ENCODE measurements around the gene OGN.

Gene OGN

DNA sequence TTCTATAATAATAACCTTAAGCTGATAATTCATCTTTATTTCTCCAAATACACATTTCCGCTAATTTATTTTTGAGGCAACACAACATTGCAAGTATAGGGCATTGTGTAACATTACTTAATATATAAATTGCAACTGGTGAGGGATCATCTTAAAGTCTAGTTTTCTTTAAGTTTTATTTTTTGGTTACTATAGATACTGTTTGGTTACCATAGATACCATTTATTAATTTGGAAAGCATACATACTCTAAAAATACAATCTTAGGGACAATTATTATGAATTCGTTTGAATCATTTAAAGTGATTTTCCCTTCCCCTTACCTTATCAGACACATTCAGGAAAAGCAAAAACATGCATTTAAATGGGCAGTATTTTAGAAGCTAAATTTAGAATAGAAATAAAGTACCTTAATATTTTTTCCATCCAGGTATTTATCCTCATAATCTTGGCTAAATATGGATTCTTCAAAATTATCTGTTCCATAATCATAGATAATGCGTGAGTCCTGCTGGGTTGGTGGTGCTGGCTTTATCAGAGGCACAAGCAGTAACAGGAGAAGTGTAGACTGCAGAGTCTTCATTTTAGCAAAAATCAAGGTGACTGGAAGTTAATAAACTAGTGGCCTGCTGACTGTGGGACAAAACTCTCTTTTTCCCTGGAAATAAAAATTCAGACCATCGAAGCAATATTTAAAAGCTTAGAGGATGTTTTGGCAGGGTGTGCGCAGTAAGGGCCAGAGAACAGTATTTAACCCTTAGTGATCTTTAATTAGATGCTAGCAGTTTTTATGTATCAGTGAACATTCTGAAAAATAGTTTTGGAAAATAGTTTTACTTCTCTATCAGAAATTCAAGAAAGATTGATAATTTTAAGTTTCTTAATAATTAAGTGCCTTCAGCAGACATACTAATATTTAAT lies 1.3 kb downstream of the OGN start:
- no peak for DNase-seq

DNA sequence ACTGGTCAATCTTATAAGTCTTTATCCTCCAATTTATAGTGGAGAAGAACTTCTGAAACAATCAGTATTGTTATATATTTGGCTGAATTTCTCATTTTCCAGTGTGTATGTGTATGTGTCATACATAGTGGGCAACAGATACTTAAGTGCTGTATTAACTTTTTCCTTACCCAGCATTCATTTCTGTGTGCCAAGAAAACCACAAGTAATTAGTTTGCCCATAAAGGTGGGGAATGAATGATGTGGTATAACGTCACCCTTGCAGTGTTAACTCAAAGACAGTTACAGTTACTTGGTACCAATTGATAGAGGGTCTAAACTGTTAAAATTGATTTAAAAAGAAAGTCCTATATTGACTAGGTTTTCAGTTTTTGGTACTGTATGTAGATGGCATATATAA lies 2.0 kb downstream of the OGN start:
- no peak for DNase-seq

DNA sequence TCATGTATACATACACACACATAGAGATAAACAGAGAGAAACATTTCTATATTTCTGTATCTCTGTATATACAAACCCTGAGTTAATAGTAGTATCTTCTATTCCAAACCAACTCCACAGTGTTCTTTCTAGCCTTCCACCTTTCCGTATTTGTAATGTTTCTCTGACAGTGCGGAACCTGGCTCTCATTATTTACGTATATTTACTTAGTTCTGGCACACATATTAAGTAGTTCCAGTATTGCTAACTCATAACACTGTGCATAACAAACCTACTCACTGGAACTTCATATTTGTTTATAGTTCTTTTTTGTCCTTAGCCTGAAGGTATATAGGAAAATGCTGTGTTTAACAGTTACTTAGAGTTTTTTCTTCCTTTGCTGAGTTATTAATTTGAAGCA lies 6.5 kb downstream of the OGN start:
- DNase-seq: no peak

DNA sequence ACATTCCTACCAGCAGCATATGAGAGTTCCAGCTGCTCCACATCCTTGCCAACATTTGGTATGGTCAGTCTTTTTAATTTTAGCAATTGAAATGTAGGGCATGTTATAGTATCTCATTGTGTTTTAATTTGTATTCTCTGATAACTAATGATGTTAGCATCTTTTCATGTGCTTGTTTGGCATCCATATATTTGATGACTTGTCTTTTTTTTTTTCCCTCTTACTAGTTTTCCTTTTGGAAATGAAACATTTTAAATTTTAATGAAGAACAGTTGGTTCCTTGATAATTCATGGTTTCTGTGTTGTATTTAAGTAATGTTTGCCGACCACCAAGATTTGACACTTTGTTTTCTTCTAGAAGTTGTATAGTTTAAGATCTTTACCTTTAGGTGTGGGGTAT lies 8.8 kb downstream of the OGN start:
- DNase-seq: no peak

DNA sequence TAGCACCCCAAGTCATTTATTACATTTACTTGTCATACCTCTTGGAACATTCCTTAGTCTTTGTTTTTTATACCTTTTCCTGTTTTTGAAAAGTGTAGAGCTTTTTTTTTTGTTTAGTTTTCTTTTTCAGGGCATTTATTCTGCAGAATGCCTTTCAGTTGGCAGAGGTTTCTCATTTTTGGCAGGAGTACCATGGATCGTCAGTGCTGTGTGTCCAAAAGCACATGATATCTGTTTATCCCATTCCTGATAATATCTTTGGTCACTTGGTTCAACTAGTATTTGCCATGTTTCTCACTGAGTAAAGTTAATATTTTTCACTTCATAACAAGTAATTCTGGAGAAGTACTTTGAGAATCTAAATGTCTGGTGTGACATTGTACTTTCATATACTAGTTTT lies 10.7 kb downstream of the OGN start:
- DNase-seq: no peak

DNA sequence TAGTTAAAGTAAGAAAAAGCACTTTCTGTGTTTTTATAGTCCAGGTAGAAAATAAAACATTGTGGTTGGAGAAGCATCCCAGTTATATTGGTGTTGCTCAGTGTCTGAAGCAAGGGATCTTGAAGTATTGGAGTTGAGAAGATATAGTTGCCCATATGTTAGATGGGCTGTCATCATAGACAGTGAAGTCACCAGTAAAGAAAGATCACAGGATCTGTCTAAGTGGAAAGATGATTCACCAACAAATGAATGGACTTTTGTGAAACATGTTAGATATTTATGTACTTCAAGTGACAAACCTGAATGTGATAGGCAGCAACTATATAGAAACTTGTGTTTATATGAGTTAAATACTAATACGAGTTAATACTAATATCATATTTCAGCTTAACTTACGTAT lies 11.7 kb downstream of the OGN start:
- DNase-seq: no peak

DNA sequence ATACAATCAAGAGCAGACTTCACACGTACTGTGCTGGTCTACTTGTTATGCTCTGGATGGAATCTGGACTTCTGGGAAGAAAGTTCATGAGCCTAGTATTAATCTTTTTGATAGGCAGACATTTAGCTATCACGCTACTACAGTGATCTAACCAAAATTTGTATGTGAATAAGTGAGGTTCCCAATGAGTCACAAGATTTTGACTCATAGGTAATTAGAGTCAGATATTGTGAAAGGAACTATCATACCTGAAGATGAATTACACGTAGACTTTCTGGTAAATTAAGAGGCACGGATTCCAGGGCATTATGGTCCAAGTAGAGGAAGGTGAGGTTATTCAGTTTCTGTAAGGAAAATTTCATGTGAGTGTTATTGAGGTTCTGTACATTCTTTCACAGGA lies 18.4 kb downstream of the OGN start:
- DNase-seq: no peak

DNA sequence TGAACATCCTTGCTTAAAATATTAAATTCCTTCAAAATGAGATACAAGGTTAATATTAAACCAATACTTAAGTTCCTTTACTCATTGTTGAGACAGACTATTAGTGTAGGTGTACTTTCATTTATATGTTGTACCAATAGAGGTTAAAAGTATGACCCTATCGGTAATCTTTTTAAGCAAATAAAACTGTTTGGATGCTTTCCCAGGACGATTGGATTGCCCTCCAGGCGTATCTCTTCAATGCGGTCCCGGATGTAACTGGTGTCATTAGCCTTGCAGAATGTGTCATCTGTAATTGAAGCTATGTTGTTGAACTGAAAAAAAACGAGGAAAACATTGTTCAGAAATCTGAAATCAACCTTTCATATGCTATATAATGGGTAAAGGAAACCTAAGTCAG lies 18.9 kb downstream of the OGN start:
- DNase-seq: peak; percentile 43

DNA sequence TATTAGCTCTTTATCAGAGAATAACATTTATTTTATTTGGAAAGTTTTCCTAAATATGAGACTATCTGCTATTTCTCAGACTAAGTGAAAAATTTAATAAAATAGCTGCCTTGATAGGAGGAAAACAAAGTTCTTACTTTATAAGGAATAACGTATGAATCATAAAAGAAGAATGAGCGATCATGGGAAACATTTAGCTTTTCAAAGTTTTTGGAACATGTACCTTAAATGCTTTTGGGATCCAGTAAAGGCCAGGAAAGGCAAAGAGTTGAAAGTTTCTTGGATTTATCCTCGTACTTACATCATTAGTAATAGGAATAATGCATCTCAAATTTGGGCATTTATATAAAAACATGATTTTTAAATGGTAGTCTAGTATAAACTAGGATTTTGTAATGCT lies 19.4 kb downstream of the OGN start:
- no peak for DNase-seq

DNA sequence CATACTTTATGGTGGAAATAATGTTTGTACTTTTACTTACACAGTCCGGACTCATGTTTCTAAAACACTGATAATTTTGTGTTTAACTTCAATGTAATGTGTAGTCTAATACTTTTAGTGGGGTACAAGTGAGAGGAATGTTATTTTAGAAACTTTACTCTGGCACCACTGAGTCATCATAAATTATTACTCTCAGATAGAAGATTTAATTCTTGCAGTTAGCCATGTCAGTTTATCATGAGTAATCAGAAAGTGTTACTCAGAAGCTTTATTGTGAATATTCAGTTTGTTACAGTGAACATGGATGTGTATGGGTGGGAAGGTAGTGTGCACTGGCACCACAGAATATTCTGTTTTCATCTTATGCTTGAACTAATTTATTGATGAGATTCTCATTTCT lies 20.0 kb downstream of the OGN start:
- no peak for DNase-seq

DNA sequence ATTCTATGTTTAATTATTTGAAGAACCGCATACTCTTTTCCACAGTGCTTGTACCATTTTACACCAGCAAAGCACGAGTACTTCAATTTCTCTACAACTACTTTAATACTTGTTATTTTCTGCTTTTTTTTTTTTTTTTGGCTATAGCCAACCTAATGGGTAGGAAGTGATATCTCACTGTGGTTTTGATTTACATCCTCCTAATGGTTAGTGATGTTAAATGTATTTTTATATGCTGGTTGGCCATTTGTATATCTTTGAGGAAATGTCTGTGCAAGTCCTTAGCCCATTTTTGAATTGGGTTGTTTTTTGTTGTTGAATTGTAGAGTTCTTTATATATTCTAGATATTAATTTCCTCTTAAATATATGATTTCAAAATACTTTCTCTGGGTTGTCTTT lies 22.6 kb downstream of the OGN start:
- DNase-seq: no peak

DNA sequence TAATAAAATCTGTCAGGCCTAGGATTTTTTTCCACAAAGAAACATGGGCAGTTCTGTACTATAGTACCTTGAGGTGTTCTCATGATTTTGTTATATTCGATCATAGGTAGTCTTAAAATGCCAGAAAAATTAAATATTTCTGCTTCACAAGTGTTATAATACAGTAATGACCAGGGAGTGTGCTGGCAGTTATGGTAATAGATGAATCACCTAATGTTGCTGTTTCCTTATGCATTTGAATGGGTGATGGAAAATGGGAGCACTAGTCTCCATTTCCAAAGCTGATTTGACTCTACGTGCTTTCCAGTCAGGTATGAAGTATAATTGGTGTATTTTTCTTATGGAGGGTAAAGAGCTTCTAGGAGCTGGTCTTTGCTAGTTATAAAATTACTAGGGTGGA lies 23.8 kb downstream of the OGN start:
- DNase-seq: no peak

DNA sequence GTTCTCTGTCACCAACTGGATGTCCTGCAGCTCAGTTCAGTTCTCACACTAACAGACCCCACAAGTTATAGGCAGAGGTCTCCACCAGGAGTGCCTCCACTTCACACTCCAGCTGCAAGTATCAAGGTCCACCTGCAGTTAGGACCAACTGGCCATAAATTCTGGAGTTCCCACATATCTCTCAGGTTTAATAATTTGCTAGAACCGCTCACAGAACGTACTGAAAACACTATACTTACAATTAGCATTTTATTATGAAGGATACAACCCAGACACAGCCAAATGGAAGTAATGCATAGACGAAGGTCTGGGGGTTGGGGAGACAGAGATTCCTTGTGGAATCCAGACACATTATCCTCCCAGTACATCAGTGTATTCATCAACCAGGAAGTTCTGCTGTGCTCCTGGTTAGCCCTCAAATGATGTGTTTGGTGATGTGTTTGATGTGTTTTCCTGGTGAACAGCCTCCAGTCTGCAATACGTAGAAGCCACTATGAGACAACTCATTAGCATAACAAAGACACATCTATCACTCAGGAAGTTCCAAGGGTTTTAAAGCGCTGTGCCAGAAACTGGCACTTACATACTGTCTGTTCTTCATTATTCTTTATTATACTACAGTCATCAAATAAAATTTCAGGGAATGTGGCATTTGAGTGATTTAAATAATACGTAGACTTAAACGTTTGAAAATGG lies 25.4 kb downstream of the OGN start:
- DNase-seq: peak; percentile 80

DNA sequence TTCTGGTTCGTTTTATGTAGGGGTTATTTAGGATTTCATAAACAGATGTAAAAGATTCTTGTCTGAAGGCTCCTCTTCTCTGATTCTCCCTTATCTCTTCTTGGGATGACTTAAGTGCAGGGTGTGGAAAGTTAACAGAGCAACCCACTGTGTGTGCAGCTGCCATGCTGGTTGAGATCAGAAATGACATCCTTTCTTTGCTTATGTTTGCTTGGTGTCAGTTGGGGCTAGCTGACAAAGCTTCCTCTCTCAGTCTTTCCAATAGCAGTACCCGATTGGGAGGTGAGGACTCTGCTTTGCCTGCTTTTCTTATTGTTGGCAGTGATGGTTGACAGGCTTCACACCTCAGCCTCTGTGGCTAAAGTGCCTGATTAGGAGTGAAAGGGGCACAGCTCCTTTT lies 26.5 kb downstream of the OGN start:
- DNase-seq: no peak

DNA sequence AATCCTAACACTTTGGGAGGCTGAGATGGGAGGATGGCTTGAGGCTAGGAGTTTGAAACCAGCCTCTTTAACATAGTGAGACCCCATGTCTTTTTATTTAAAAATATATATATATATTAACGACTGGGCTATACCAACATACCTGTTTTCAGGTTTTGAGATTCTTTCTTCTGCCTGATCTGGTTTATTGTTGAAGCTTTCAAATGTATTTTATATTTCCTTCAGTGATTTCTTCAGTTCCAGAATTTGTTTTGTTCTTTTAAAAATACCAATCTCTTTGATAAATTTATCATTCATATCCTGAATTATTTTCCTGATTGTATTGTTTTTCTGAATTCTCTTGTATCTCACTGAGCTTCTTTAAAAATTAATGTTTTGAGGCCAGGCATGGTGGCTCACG lies 31.2 kb downstream of the OGN start:
- DNase-seq: no peak

DNA sequence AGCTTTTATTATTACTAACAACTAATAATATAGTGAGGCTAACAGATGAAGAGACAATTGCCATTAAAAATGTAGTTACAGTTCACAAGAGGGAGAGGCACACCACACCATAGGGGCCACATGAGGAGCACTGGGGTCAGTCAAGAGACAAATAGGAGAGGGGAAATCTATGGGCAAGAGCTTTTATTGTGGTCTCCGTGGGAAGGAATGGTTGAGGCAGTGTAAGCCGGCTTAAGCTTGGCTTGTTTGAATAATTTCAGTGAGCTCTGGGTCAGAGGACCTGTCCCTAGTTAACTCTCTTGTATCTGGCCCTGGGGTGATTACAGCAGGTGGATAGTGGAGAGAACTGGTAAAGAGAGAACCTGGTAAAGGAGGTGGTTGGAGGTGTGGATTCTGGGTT lies 35.3 kb downstream of the OGN start:
- DNase-seq: no peak

DNA sequence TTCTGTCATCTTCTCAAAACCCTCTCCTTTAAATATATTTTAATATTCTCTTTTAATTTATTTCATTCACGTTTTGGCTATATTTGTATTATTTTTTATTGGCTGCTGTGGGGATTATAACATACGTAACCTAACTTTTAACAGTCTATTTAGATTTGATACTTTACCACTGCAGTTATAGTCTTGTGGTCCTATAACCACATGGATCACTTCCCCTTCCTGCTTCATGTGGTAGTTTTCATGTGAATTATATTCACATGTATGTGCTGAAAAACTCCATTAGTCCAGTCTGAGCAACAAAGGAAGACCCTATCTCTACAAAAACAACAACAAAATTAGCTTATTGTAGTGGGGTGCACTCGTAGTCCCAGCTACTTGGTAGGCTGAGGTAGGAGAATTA lies 44.3 kb downstream of the OGN start:
- no peak for DNase-seq

DNA sequence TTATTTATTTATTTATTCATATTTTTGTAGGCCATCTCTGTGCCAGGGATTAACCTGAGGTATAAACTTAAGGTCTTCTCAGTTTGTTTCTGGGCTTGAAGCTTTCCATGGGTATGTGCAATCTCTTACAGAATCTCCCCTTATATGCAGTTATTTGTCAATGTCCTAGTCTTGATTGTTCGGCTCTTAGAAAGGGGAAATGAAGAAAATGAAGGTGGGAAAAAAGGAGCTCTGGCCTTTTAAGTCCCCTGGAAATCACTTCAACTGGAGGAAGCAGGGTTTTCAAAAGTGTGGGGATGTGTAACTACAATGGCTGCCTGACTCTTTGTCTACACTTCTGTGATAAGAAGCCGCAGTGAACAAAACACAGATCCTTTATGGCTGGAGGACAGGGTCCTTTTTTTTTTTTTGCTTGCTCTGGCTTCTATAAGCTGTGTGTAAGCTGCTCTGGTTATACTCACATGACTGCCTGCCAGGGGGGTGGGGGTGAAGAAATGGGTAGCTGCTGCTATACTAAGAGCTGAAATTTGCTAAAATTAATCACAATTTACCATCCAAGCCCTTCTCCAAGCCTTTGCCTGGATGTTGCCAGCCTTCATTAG lies 44.9 kb downstream of the OGN start:
- DNase-seq: no peak

DNA sequence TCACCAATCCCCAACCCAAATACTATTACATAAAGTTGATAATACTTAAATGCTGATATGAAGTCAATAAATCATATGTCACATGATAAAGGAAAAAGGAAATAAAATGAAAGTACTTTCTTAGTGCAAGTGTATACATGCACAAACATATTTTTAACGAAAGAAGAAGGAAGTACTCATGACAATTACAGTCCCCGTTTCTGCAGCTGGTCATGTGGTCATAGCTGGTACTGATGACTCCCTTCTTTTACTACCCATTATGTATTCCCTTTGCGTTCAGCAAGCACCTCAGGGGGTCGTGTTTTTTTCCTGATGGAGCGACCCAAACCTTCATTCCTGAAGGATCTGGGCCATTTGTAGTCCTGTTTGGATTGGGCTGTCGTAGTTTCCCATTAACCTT lies 51.3 kb downstream of the OGN start:
- no peak for DNase-seq

DNA sequence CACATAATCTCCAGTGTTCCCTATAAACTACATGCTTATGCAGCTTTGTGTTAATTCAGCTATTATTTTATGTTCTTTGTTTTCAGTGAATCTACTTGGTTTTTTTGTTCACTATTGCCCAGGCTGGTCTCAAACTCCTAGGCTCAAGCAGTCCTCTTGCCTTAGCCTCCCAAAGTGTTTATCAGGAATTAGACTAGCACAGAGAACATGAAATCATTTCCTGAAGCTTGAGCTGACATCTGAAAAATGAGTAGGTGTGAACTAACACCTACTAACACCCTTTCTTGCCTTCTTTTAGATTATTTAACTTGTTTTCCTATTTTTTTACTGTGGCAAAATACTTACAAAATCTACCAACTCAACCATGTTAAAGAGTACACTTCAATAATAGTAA lies 53.6 kb downstream of the OGN start:
- no peak for DNase-seq

DNA sequence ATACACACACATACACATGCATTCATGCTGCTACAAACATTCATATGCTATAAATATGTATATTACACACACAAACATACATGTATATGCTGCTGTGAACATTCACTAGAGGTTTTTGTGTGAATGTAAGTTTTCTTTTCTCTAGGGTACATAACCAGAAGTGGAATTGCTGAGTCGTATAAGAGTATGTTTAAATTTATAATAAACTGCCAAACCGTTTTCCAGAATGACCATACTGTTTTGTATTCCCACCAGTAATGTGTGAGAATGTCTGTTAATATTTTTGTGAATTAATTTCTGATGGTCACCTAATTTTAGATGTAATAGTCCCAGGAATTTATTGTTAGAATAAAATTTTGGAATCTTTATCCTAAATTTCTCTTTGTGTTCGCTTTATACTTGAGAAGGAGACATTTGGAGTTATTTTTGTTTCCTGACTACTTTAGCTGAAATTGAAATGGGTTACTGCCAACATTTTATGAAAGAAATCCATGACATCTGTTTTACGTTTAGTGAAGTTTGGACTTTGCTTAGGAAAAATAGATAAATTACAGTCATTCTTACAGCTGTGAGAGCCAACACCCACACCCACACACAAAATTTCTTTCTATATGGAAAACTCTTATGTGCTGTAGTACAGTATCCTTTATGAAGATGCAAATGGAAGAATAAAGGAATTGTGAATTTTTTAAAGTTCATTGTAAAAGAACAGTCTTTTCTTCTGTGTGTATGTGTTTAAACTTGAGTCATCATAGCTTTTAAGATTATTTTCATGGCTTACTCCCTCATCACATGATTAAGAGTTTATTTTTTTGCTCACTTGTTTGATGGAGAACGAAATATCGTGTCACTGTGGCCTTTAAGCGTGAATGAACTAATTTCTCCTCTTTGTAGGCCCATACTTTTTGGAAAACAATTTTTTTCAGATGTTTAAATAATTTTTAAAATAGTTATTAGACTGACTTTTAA lies 54.3 kb downstream of the OGN start:
- DNase-seq: no peak

DNA sequence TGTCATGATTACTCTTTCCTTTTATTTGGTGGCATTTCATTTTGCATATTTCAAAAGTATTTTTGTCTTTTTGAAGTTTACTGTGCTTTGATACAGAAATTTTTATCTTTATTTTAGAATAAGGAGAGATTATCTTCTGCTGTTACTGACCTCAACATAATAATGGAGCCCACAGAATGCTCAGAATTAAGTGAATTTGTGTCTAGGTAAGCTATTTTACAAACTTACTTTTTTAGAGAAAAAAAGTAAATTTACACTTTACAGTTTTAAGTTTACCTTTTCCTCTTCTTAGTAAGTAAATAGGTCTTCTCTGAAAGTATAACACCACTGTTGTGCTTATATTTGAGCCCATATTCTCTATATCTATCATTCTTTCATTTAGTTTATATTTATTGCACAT lies 58.8 kb downstream of the OGN start:
- no peak for DNase-seq

All from NCI-H2029 (cell line).